Measurements from ENCODE around the gene SETDB1. TPM values are rescaled to one million over a fixed set of nuclear protein-coding genes. Genes with fewer than 3 reads are reported as not detected.

The SETDB1 gene
- total RNA-seq, 2 experiments from 2014 or later: 39.4 to 40.4 TPM

GRCh38 chr1:150976879-150977694 lies 50.9 kb downstream of the SETDB1 start:
- Histone ChIP-seq H3K9me3 (ENCODE audit: control insufficient read depth in 1 of 2, insufficient read depth in 1 of 2, low read length in 2 of 2) (no peaks in the 10 kb centered on the region), H3K27me3 (ENCODE audit: control insufficient read depth in 1 of 2, insufficient read depth in 2 of 2, low read length in 2 of 2) (no peaks in the 10 kb centered on the region), H3K4me3 (ENCODE audit: low read length) (peak overlapping the region; percentile 14), H3K27ac (ENCODE audit: low read depth in 1 of 2, low read length in 2 of 2) (peak overlapping the region in 1 of 2 donors; percentile 55), H3K36me3 (ENCODE audit: insufficient read depth, low read length) (no peaks in the 10 kb centered on the region), H3K4me1 (ENCODE audit: insufficient read depth, low read length) (peaks cover 64% of the 10 kb centered on the region)
- CTCF ChIA-PET: interaction anchor here (0.5 kb wide), 1 partner anchor 389 kb away, joined by 3 read pairs; no protein-coding TSS in a partner anchor
- ATAC-seq (ENCODE audit: poor library complexity) (peak; percentile 18), DNase-seq (peak; percentile 41 to 89 (median 70))
- POLR2A ChIA-PET: interaction anchor here (0.7 to 1.5 kb wide), 3 partner anchors 14 to 416 kb away, joined by 3 read pairs; partner anchors contain the start of gene MINDY1
- Mint-ChIP-seq H3K27ac (peak overlapping the region; percentile 83), H3K36me3 (ENCODE audit: low read depth) (peaks cover 9% of the 10 kb centered on the region), H3K4me3 (peak overlapping the region; percentile 91), H3K27me3 (no peaks in the 10 kb centered on the region), H3K4me1 (ENCODE audit: low read depth) (peaks cover 57% of the 10 kb centered on the region), H3K9me3 (no peaks in the 10 kb centered on the region)
- no peak for TF ChIP-seq CTCF (IDR thresholded peaks at IDR 0.05)
- intact Hi-C loops (cut with DNase I, micrococcal nuclease): loop anchor here (10.0 kb wide), 2 partner anchors 512 to 722 kb away; partner anchors contain the start of gene CA14 (in 1 of the 2)

- H3K27ac ChIP-seq (ENCODE audit: low read depth in 1 of 2, low read length in 2 of 2): no peak overlapping the region
- CTCF ChIA-PET: interaction anchor here (0.6 to 2.2 kb wide), 9 partner anchors 9 to 214 kb away, joined by 3 to 15 read pairs (median 4); partner anchors contain the start of genes CTSS and MINDY1
These were observed 53.2 kb downstream of the SETDB1 start for GRCh38 chr1:150979092-150980056.

More at GRCh38 chr1:150979092-150980056, 53.2 kb downstream of the SETDB1 start:
- no peaks in the 10 kb centered on the region for H3K36me3 ChIP-seq (ENCODE audit: insufficient read depth, low read length)
- intact Hi-C loops (cut with DNase I, micrococcal nuclease): loop anchor here (1.0 to 10.0 kb wide), 5 partner anchors 21 to 725 kb away; partner anchors contain the start of genes TNFAIP8L2 (in 2 of the 2), CA14 (in 1 of the 2) and PRUNE1 (in 1 of the 2)
- DNase-seq: peak; percentile 81 to 94 (median 88)
- peak overlapping the region; percentile 75 for H3K4me3 Mint-ChIP-seq
- no peaks in the 10 kb centered on the region for H3K36me3 Mint-ChIP-seq (ENCODE audit: low read depth)
- H3K4me3 ChIP-seq (ENCODE audit: low read length): peak overlapping the region; percentile 41
- peak overlapping the region; percentile 59 for H3K27ac Mint-ChIP-seq
- POLR2A ChIA-PET: interaction anchor here (1.2 kb wide), 2 partner anchors 10 to 17 kb away, joined by 3 read pairs; no protein-coding TSS in a partner anchor
- no peaks in the 10 kb centered on the region for H3K27me3 Mint-ChIP-seq
- peaks cover 45% of the 10 kb centered on the region for H3K4me1 ChIP-seq (ENCODE audit: insufficient read depth, low read length)
- peak; percentile 100 for TF ChIP-seq CTCF (IDR thresholded peaks at IDR 0.05)
- no peaks in the 10 kb centered on the region for H3K9me3 Mint-ChIP-seq
- peaks cover 40% of the 10 kb centered on the region for H3K4me1 Mint-ChIP-seq (ENCODE audit: low read depth)
- H3K9me3 ChIP-seq (ENCODE audit: control insufficient read depth in 1 of 2, insufficient read depth in 1 of 2, low read length in 2 of 2): no peaks in the 10 kb centered on the region
- no peaks in the 10 kb centered on the region for H3K27me3 ChIP-seq (ENCODE audit: control insufficient read depth in 1 of 2, insufficient read depth in 2 of 2, low read length in 2 of 2)
- peak; percentile 55 for ATAC-seq (ENCODE audit: poor library complexity)
